Activated CD8-positive, alpha-beta memory T cell treated with anti-CD3 and anti-CD28 coated beads, Interleukin-2, amount 50 U/mL, for 24 hours (primary cell): ENCODE results near the gene CTBP2.
"Not testable (repeated sequence)": the region's sequence is repeated elsewhere in the genome, so short reads cannot be mapped to it uniquely, and the experiment has no call there.

Source experiments
- DNase-seq: peaks from one replicate; pipeline ENCODE4 v3.0.0-alpha.2; 2020; ENCODE audit errors: extremely low read depth

The CTBP2 gene

DNA sequence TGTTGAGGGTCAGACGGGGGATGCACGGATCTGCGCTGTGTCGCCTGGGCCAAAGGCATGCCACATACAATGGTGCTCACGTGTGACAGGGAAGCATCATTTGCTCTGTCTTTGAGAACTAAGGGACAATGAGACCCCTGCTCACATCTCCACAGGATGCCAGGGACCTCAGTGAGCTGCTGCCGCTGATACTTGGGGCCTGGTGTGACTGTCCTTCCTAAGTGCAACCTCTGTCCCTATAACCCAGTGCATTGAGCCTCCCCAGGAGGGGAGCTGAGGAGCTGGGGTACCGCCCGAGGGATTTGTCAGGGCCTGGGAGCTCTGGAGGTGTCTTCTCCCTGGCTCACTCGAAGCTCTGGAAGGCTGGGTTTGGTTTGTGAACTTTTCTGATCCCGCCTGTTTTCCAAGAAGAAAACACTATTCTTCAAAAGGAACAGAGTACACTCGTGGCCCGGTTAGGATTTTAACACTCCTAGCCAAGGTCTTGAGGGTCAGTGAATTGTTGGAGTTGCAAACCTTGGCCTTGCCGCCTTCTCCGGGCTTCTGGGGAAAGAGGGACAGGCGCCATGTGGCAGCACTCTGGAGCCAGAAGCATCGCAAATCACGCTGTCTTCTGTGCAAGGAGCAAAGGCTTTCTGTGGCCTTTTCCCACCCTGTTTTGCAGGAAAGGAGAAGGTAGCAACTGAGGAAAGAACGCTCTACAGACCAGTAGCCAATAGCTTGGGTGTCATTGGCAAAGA lies 26.2 kb upstream of the CTBP2 start:
- DNase-seq: no peak

DNA sequence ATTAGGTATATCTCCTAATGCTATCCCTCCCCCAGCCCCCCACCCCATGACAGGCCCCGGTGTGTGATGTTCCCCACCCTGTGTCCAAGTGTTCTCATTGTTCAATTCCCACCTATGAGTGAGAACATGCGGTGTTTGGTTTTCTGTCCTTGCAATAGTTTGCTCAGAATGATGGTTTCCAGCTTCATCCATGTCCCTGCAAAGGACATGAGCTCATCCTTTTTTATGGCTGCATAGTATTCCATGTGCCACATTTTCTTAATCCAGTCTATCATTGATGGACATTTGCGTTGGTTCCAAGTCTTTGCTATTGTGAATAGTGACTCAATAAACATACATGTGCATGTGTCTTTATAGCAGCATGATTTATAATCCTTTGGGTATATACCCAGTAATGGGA lies 18.7 kb upstream of the CTBP2 start:
- DNase-seq: not testable (repeated sequence)

DNA sequence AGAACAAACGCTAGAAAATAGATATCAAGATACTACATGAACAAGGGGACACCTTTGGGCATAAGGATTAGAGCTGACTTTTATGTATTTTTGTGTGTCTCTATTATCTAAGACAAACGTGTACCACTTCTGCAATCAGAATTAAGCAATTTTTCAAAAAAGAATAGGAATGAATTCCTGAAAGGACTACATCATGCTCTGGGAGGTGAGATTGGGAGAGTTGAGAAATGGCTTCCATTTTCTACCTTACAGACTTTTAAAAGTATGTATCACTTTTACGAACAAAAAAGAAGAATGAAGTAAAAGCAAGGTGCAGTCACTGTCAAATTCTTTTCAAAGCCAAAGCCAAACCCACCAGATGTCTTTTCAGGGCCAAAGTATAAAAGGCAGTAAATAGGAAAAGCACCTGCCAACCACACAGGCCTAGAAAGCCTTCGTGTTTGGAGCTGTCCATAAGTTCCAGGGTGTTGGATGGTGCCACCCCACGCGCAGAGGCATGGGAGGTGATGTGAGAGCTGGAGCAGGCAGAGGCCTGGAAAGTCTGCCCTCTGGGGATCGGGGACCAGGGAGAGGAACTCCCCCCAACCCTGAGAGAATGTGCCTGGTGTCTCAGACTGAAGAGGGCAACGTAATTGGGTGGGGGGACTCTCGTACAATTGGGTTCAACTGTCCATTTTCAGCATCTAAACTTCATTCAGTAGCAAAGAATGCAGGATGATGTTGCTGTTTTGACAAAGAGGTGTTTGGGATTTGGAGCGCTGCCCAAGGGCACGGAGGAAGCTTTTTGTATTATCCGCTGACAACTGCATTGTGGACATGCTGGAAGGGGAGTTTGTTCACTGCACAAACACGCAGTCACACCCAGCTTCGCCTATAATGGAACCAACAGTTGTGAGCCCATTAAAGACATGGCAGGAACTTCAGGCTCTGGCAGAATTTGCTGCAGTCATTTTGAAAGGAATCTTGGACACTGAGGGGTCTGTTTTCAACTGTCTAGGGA lies 17.6 kb upstream of the CTBP2 start:
- no peak for DNase-seq

- DNase-seq: no peak
Measured at GRCh38 chr10:125175807-125176206, 15.4 kb upstream of the CTBP2 start.

DNA sequence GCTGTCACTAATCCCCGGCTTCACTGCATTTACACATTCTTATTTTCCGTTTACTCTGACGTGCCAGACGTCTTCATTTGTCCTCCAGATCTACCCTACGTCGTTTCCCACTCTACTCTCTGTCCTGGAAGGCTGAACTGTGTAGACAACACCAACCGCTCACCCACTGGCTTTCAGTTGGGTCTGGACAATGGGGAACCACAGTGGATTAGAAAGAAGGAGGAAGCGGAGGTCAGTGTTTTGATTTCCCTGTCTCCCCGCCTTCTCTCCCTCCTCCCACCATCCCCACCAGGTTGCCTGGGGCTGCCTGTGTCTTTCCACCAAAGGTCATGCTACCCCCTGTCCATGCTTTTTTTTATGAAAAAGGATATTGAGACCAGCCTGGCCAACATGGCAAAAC lies 14.0 kb upstream of the CTBP2 start:
- DNase-seq: no peak

DNA sequence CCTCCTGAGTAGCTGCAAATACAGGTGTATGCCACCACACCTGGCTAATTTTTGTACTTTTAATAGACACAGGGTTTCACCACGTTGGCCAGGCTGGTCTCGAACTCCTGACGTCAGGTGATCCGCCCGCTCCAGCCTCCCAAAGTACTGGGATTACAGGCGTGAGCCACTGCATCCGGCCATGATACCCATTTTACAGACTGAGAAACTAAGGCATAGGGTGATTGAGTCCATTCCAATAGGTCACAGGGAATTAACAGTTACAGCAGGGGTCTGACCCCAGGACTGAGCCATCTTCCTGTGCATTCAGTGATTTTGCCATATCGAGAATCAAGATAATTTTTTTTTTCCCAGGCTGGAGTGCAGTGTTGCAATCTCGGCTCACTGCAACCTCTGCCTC lies 12.3 kb upstream of the CTBP2 start:
- DNase-seq: no peak

DNA sequence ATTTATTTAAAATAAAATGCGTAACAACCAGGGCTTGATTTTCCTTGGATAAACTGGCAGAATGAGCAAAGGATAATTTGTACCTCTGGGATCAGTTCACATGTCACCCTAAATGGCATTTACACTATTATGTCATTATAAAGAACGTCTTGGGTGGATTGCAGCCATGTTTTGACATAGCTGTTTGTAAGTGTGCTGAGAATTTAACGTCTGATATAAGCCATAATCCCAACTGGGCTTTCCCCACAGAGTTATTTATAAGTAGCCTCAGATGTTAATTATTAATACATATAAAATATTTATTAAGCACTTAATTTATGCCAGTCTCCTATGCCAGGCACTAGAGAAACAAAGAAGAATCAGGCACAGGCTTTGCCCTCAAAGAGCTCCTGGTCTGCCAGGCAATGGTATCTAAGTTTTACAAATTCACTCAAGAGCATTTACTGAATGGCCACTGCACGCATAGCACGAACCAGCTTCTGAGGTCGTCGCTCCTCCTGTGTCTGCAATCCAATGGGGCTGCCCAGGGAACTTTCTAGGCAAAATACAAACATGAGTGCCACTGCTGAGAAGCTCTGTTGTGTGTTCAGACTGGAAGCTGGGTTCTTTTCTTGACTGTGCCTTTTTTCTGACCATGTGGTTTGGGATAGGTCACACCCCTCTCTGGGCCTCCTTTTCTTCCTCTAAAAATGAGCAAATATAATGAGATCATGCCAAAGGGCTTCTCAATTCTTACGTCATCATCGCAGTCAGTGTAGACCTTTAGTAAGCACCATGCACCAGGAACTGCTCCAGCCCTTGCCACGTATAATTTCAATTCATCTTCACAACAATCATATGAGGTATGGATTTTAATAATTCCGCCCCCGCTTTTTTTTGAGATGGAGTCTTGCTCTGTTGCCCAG lies 11.3 kb upstream of the CTBP2 start:
- no peak for DNase-seq

DNA sequence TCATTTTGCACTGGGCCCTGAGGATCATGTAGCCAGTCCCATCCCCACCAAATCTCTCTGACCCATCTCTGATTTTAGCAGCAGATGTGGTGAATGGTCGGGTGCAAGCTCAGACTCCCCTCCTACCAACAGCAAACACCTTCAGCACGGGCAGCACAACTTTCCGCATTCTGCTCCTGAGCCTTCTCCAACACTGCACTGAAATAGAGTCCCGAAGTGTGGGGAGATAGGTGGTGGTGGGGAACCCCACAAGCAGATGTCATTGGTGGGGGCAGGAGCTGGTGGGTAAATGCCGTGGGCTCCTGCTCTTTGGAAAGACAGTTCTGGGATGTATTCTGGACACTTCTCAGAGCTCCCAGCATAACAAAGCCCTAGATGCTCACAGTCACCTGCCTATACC lies 9.6 kb upstream of the CTBP2 start:
- no peak for DNase-seq

GRCh38 chr10:125169279-125169678 lies 8.9 kb upstream of the CTBP2 start:
- DNase-seq: no peak

- no peak for DNase-seq
Measured at GRCh38 chr10:125166658-125167057, 6.3 kb upstream of the CTBP2 start.

GRCh38 chr10:125165584-125166573 lies 5.5 kb upstream of the CTBP2 start:
- DNase-seq: no peak

DNA sequence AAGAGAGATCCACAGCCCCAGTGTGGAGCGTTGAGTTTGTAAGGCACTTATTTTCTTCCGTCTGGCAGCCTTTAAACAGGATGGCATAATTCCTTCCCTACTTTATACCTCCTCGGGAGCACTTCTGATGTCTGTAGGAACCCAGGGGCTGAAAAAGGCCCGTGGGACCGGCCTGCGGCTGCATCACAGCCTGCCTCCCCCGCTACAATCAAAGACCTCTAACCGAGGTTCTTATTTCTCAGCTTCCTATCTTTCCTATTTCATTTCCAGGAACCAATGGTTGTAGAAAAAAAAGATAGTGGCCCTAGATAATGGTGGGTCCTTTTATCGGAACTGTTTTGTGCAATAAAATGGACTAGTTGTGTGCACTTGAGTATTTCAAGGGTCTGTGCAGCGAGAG lies 4.1 kb upstream of the CTBP2 start:
- DNase-seq: no peak

GRCh38 chr10:125163803-125164202 lies 3.4 kb upstream of the CTBP2 start:
- DNase-seq: no peak

DNA sequence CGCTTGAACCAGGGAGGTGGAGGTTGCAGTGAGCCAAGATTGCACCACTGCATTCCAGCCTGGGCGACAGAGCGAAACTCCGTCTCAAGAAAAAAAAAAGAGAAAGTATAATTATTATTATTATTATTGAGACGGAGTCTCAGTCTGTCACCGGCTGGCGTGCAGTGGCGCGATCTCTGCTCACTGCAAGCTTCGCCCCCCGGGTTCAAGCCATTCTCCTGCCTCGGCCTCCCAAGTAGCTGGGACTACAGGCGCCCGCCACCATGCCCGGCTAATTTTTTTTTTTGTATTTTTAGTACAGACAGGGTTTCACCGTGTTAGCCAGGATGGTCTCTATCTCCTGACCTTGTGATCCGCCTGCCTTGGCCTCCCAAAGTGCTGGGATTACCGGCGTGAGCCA lies 2.9 kb upstream of the CTBP2 start:
- DNase-seq: not testable (repeated sequence)

GRCh38 chr10:125162120-125162931 lies 2.0 kb upstream of the CTBP2 start:
- no peak for DNase-seq

GRCh38 chr10:125161707-125162119 lies 1.4 kb upstream of the CTBP2 start:
- no peak for DNase-seq

DNA sequence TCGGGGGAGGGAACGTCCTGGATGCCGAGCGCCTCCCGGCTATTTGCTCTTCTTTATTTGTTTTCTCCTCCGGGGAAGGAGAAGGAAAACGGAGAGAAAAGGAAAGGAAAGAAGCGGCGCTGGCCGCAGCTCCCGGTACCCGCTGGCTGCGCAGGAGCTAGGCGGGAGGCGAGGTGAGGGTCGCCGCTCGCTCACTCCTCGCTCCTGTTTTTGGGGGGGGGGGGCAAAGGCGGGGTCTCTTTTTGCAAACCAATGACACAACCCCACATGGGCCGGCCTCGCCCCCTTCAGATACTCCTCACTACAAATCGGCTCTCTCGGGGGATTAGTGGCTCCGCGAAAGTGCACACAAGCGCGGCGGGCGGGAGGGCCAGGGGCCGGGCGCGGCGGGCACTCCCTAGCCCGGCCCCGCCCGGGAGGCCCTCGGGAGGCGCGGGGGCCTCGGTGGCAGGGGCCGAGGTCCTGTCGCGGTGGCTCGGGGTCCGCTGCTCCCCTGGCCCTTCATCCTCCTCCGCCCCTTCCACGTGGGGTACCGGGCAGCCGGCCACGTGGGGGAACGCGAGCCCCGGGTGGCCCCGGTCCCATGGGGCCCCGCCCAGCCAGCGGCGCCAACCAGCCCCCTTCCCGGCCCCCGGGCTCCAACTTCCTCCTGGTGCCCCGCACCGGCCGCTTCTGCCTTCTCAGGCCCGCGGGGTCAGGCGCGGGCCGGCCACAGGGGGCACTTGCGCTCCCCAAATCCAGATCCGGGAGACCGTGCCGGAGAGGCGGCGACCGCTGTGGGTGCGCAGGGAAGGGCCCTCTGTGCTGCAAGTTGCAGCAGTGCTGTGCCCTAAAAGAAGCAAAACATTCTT lies 718 bp upstream of the CTBP2 start:
- DNase-seq: no peak

DNA sequence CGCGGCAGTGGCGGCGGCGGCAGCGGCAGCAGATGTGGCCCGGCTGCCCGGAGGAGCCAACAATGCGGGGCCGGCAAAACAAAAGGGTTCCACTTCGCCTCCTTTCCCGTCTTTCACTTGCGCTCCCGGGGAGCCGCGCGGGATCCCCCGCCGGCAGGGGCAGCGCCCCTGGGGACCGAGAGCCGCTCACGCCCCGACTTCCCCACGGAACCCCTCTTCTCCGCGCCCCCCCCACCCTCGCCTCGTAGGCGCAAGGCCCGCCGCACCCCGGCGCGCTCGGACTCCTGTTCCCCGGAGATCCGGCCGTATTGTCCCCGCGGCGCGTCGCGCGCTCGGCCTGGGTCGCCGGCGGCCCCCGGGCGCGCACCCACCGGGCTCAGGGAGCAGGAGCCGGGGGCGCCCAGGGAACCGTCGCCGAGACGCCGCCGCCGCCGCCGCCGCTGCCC lies 854 bp downstream of the CTBP2 start:
- no peak for DNase-seq
